Endothelial cell of umbilical vein (primary cell): ENCODE measurements around the gene RASAL2. TPM values are rescaled to one million over a fixed set of nuclear protein-coding genes. Genes with fewer than 3 reads are reported as not detected.

Experiments
- BruUV-seq: library from RNA; stranded (reverse); fragments of 400-500 nt; replicated peaks from 2 replicates; lab custom pipeline; 2021; lab: Mats Ljungman, UMichigan
- CTCF ChIA-PET: fragments of 300-600, 350-600 bp; sonication (Branson Sonifier 250); formaldehyde crosslinking; loops from one replicate; lab custom pipeline; 2021; ENCODE audit warnings: antibody characterized with exemption, inconsistent platforms; lab: Charles Lee
- POLR2A ChIA-PET: fragments of 300-600, 350-600 bp; sonication (Branson Sonifier 250); formaldehyde crosslinking; loops from one replicate; lab custom pipeline; 2021; ENCODE audit warnings: antibody characterized with exemption, inconsistent platforms; lab: Charles Lee
- DNase-seq: peaks from one replicate; pipeline ENCODE4 v3.0.0-alpha.2; 2011; ENCODE audit warnings: low read depth, low spot score
- FAIRE-seq: peaks from 2 replicates; lab custom pipeline; 2011; peaks lifted over from hg19 to GRCh38; lab: Jason Lieb, UNC
- H2AFZ ChIP-seq: 2 replicates; pipeline ENCODE4 v1.6.0; 2012; ENCODE audit warnings: low read depth, low read length, control low read depth, inconsistent platforms
- H3K27ac ChIP-seq: 2 replicates; pipeline ENCODE4 v1.5.1; 2011; ENCODE audit warnings: low read depth, mild to moderate bottlenecking, control low read depth, low read length, moderate library complexity; ENCODE audit not compliant: insufficient read depth
- H3K27me3 ChIP-seq, 2 experiments: 2 replicates each; pipeline versions ENCODE4 v1.6.0 to v1.6.1; 2011; ENCODE audit warnings: low read length in 2 of 2, mixed read lengths in 1 of 2; ENCODE audit not compliant: control insufficient read depth in 2 of 2, insufficient read depth in 2 of 2
- H3K36me3 ChIP-seq, 2 experiments: 2 replicates in 1 of 2; 3 replicates in 1 of 2; pipeline ENCODE4 v1.5.1; 2011; ENCODE audit warnings: low read length in 2 of 2, mild to moderate bottlenecking in 1 of 2, moderate library complexity in 1 of 2; ENCODE audit not compliant: control insufficient read depth in 2 of 2, insufficient read depth in 2 of 2; ENCODE audit errors: extremely low read depth in 1 of 2
- H3K4me1 ChIP-seq: 3 replicates; pipeline ENCODE4 v1.5.1; 2011; ENCODE audit warnings: mild to moderate bottlenecking, low read length; ENCODE audit not compliant: control insufficient read depth, insufficient read depth; ENCODE audit errors: extremely low read depth
- H3K4me2 ChIP-seq: 2 replicates; pipeline ENCODE4 v1.6.1; 2011; ENCODE audit warnings: low read length, control low read depth, mixed read lengths; ENCODE audit not compliant: insufficient read depth
- H3K4me3 ChIP-seq, 3 experiments: fragments of 200-600 bp in 1 of 3; sonication (generic), shearing (Covaris generic) in 1 of 3; replicated peaks in 1 of 3; 2 replicates each; pipeline ENCODE4 v1.5.1; 2011 to 2016; ENCODE audit warnings: control low read depth in 3 of 3, low read length in 3 of 3, mild to moderate bottlenecking in 2 of 3, inconsistent platforms in 1 of 3, low read depth in 1 of 3, moderate library complexity in 1 of 3; ENCODE audit not compliant: insufficient read depth in 1 of 3
- H3K79me2 ChIP-seq: 2 replicates; pipeline ENCODE4 v1.6.0; 2012; ENCODE audit warnings: low read length, inconsistent platforms; ENCODE audit not compliant: control insufficient read depth, insufficient read depth
- H3K9ac ChIP-seq: replicated peaks from 2 replicates; pipeline ENCODE3; 2011; ENCODE audit warnings: low read length, control low read depth; ENCODE audit not compliant: insufficient read depth; ENCODE audit errors: extremely low read depth
- H3K9me1 ChIP-seq: replicated peaks from 3 replicates; pipeline ENCODE4 v1.6.0; 2011; ENCODE audit warnings: mild to moderate bottlenecking, low read length; ENCODE audit not compliant: control insufficient read depth, insufficient read depth; ENCODE audit errors: extremely low read depth
- H3K9me3 ChIP-seq: replicated peaks from 2 replicates; pipeline ENCODE4 v1.5.1; 2012; ENCODE audit warnings: low read length, inconsistent platforms; ENCODE audit not compliant: control insufficient read depth, insufficient read depth
- H4K20me1 ChIP-seq: replicated peaks from 2 replicates; pipeline ENCODE3; 2011; ENCODE audit warnings: mild to moderate bottlenecking, low read length; ENCODE audit not compliant: control insufficient read depth, insufficient read depth; ENCODE audit errors: extremely low read depth
- CTCF ChIP-seq, 2 donors: IDR thresholded peaks; 1 replicate in 1 of 2; 2 replicates in 1 of 2; pipeline ENCODE4 v1.5.1; 2011; ENCODE audit warnings: low read length in 2 of 2, mild to moderate bottlenecking in 2 of 2, moderate library complexity in 2 of 2, control low read depth in 1 of 2, inconsistent platforms in 1 of 2, low read depth in 1 of 2; ENCODE audit not compliant: insufficient read depth in 1 of 2; ENCODE audit errors: extremely low read depth in 1 of 2
- EZH2 ChIP-seq: IDR thresholded peaks from 2 replicates; pipeline ENCODE4 v1.6.1; 2012; ENCODE audit warnings: borderline replicate concordance, low read depth, mild to moderate bottlenecking, moderate library complexity, low read length, inconsistent platforms; ENCODE audit not compliant: severe bottlenecking
- FOS ChIP-seq: IDR thresholded peaks from 2 replicates; pipeline ENCODE4 v1.6.1; 2011; ENCODE audit warnings: mild to moderate bottlenecking, low read length, moderate library complexity, borderline replicate concordance; ENCODE audit not compliant: insufficient read depth
- GATA2 ChIP-seq: IDR thresholded peaks from 2 replicates; pipeline ENCODE4 v1.7.0; 2011; ENCODE audit warnings: low read depth, mild to moderate bottlenecking, moderate library complexity, mixed read lengths, low read length; ENCODE audit not compliant: insufficient read length, insufficient read depth
- JUN ChIP-seq: IDR thresholded peaks from 2 replicates; pipeline ENCODE4 v1.6.1; 2011; ENCODE audit warnings: borderline replicate concordance, low read depth; ENCODE audit not compliant: insufficient read length, insufficient read depth
- MAX ChIP-seq: IDR thresholded peaks from 2 replicates; pipeline ENCODE4 v1.6.1; 2011; ENCODE audit not compliant: insufficient read depth, insufficient read length
- MYC ChIP-seq: IDR thresholded peaks from one replicate; pipeline ENCODE4 v1.6.1; 2011; ENCODE audit warnings: mild to moderate bottlenecking, low read depth, low read length
- POLR2A ChIP-seq: IDR thresholded peaks from 2 replicates; pipeline ENCODE4 v1.6.1; 2012; ENCODE audit warnings: low read depth, mild to moderate bottlenecking, control low read depth, low read length
- POLR2AphosphoS5 ChIP-seq: IDR thresholded peaks from 2 replicates; pipeline ENCODE4 v1.6.1; 2012; ENCODE audit warnings: low read depth, mild to moderate bottlenecking, control low read depth, low read length, moderate library complexity; ENCODE audit not compliant: insufficient read depth
- dilution Hi-C: fragments of 300-500 bp; cut with MboI; formaldehyde crosslinking; loops from one replicate; pipeline ENCODE4 v1.15.0; 2019; ENCODE audit warnings: low sequenced_read_pairs; ENCODE audit not compliant: extremely low pct_ligation_motif_present
- intact Hi-C: fragments of 100-400 bp; cut with micrococcal nuclease; formaldehyde crosslinking; loops from one replicate; pipeline ENCODE4 v1.10.0; 2022
- polyA plus RNA-seq, 4 experiments: library from polyadenylated mRNA; depleted of rRNA in 3 of 4; stranded (reverse) in 3 of 4; unstranded in 1 of 4; fragments of >200 nt; gene quantifications; 2 replicates each; pipeline versions ENCODE4 v1.2.1 to v1.2.3, GENCODE V29; 2011 to 2012; ENCODE audit warnings: missing spikeins in 1 of 4
- total RNA-seq: library from RNA; stranded (reverse); gene quantifications from 2 replicates; pipeline ENCODE4 v1.2.3, GENCODE V29; 2021

Gene RASAL2
- total and polyA plus RNA-seq, 2 donors (not counting 3 experiments of a cell fraction or from before 2014, with no cell fraction given): 12.5 to 15.5 TPM

GRCh38 chr1:178308438-178308837 is 214.5 kb downstream of the RASAL2 start:
- H3K9me1 ChIP-seq: no peaks in the 10 kb centered on the region
- TF ChIP-seq MYC: no peak
- no peak for TF ChIP-seq EZH2
- no peak for TF ChIP-seq FOS
- no peak for TF ChIP-seq GATA2
- no peak for TF ChIP-seq POLR2A
- TF ChIP-seq MAX: no peak
- TF ChIP-seq CTCF (IDR thresholded peaks at IDR 0.05; ENCODE audit: extremely low read depth in 1 of 2, insufficient read depth in 1 of 2, low read depth in 1 of 2, low read length in 2 of 2): no peak
- no peak for TF ChIP-seq JUN
- TF ChIP-seq POLR2AphosphoS5: no peak
- H3K4me3 ChIP-seq: no peak overlapping the region
- H3K36me3 ChIP-seq: no peaks in the 10 kb centered on the region
- DNase-seq (no peak), FAIRE-seq (no peak)
- H3K79me2 ChIP-seq: peaks cover 3% of the 10 kb centered on the region
- no peaks in the 10 kb centered on the region for H3K27me3 ChIP-seq
- H4K20me1 ChIP-seq: no peaks in the 10 kb centered on the region
- intact Hi-C loops (no loop called here), dilution Hi-C loops (no loop called here)
- no peak overlapping the region for H3K4me2 ChIP-seq
- H3K4me1 ChIP-seq: peaks cover 2% of the 10 kb centered on the region
- ChIA-PET POLR2A (no interaction called here), CTCF (interaction anchor here (0.6 to 7.7 kb wide), 12 partner anchors 8 to 695 kb away, joined by 3 to 240 read pairs (median 4); no protein-coding TSS in a partner anchor)
- H3K27ac ChIP-seq: no peak overlapping the region
- H3K9me3 ChIP-seq: no peaks in the 10 kb centered on the region
- no TSS peak for BruUV-seq
- H3K9ac ChIP-seq: no peak overlapping the region
- H2AFZ ChIP-seq: no peak overlapping the region
